ENCODE measurements around the gene DPP6. TPM values are rescaled to one million over a fixed set of nuclear protein-coding genes. Genes with fewer than 3 reads are reported as not detected.

The DPP6 gene
- total RNA-seq, 1 experiment from 2014 or later: not detected

DNA sequence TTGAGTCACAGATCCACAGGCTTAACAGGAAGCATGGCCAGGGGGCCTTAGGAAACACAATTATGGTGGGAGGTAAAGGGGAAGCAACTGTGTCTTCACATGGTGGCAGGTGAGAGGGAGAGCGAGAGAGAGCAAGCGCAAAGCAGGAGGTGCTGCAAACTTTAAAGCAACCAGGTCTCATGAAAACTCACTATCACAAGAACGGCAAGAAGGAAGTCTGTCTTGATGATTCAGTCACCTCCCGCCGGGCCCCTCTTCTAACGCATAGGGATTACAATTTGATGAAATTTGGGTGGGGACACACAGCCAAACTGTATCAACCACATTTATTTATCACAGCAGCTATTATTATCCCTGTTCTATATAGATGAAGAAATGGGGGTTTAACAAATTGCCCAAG, 201.6 kb downstream of the DPP6 start:
- intact Hi-C loops (cut with micrococcal nuclease; ENCODE audit: unreplicated experiment): no loop called here
- no peaks in the 10 kb centered on the region for H3K4me1 ChIP-seq (ENCODE audit: control insufficient read depth, insufficient read depth, low read length)
- no TSS peak for BruUV-seq (replicated peaks)
- no peaks in the 10 kb centered on the region for H3K27me3 ChIP-seq (ENCODE audit: control insufficient read depth, insufficient read depth, low read length)
- DNase-seq (ENCODE audit: low read depth, low spot score): no peak
- no peaks in the 10 kb centered on the region for H3K36me3 ChIP-seq (ENCODE audit: control insufficient read depth, insufficient read depth, low read length)
- in situ Hi-C loops (cut with HindIII; ENCODE audit: low pct_unique_long_range_greater_than_20kb, low sequenced_read_pairs): no loop called here
- CTCF ChIA-PET: no interaction called here
- no peak overlapping the region for H3K4me3 ChIP-seq (ENCODE audit: low read depth in 2 of 2, low read length in 2 of 2)
- no peak for TF ChIP-seq SIN3A (IDR thresholded peaks at IDR 0.05; ENCODE audit: borderline replicate concordance, insufficient read depth, low read depth, low read length)
- no peak for TF ChIP-seq CTCF (IDR thresholded peaks at IDR 0.05)
- TF ChIP-seq POLR2AphosphoS5 (IDR thresholded peaks at IDR 0.05; ENCODE audit: low read depth, low read length): no peak
- TF ChIP-seq TCF7L2 (IDR thresholded peaks at IDR 0.05; ENCODE audit: low read depth, low read length): no peak
- TF ChIP-seq, protein P1, sequence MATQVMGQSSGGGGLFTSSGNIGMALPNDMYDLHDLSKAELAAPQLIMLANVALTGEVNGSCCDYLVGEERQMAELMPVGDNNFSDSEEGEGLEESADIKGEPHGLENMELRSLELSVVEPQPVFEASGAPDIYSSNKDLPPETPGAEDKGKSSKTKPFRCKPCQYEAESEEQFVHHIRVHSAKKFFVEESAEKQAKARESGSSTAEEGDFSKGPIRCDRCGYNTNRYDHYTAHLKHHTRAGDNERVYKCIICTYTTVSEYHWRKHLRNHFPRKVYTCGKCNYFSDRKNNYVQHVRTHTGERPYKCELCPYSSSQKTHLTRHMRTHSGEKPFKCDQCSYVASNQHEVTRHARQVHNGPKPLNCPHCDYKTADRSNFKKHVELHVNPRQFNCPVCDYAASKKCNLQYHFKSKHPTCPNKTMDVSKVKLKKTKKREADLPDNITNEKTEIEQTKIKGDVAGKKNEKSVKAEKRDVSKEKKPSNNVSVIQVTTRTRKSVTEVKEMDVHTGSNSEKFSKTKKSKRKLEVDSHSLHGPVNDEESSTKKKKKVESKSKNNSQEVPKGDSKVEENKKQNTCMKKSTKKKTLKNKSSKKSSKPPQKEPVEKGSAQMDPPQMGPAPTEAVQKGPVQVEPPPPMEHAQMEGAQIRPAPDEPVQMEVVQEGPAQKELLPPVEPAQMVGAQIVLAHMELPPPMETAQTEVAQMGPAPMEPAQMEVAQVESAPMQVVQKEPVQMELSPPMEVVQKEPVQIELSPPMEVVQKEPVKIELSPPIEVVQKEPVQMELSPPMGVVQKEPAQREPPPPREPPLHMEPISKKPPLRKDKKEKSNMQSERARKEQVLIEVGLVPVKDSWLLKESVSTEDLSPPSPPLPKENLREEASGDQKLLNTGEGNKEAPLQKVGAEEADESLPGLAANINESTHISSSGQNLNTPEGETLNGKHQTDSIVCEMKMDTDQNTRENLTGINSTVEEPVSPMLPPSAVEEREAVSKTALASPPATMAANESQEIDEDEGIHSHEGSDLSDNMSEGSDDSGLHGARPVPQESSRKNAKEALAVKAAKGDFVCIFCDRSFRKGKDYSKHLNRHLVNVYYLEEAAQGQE (IDR thresholded peaks at IDR 0.05; ENCODE audit: insufficient read depth in 1 of 2, low read depth in 2 of 2, low read length in 1 of 2): no peak
- no peaks in the 10 kb centered on the region for H3K9me3 ChIP-seq (ENCODE audit: control insufficient read depth, insufficient read depth, low read depth, low read length)
- POLR2A ChIA-PET: no interaction called here
- H3K27ac ChIP-seq (ENCODE audit: low read length): no peak overlapping the region
- no peak for ATAC-seq

DNA sequence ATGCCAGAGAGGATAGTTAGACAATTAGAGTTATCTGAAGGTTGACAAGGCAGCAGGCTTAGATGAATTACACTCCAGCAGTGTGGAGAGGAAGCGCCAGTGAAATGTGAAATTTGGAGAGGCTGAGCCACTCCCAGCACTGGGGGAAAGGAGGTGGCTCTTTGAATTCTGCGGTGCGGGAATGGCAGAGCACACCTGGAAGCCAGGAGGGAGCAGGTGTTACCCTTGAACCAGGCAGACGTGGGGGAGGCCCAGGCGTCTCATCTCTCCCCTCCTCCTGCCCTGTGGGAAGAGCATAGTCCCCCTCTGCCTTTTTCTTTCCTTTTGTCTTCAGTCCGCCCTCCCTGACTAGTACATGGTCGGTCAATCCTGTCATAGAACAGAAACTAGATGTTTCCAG, 203.1 kb downstream of the DPP6 start:
- H3K27me3 ChIP-seq (ENCODE audit: control insufficient read depth, insufficient read depth, low read length): no peaks in the 10 kb centered on the region
- H3K36me3 ChIP-seq (ENCODE audit: control insufficient read depth, insufficient read depth, low read length): no peaks in the 10 kb centered on the region
- in situ Hi-C loops (cut with HindIII; ENCODE audit: low pct_unique_long_range_greater_than_20kb, low sequenced_read_pairs) (no loop called here), intact Hi-C loops (cut with micrococcal nuclease; ENCODE audit: unreplicated experiment) (no loop called here)
- H3K27ac ChIP-seq (ENCODE audit: low read length): no peak overlapping the region
- ChIA-PET CTCF (no interaction called here), POLR2A (no interaction called here)
- H3K4me1 ChIP-seq (ENCODE audit: control insufficient read depth, insufficient read depth, low read length): no peaks in the 10 kb centered on the region
- no peak for DNase-seq (ENCODE audit: low read depth, low spot score)
- BruUV-seq (replicated peaks): no TSS peak
- H3K4me3 ChIP-seq (ENCODE audit: low read depth in 2 of 2, low read length in 2 of 2): no peak overlapping the region
- TF ChIP-seq CTCF (IDR thresholded peaks at IDR 0.05) (no peak), POLR2AphosphoS5 (IDR thresholded peaks at IDR 0.05; ENCODE audit: low read depth, low read length) (no peak), SIN3A (IDR thresholded peaks at IDR 0.05; ENCODE audit: borderline replicate concordance, insufficient read depth, low read depth, low read length) (no peak), TCF7L2 (IDR thresholded peaks at IDR 0.05; ENCODE audit: low read depth, low read length) (no peak)
- TF ChIP-seq, protein P1 (IDR thresholded peaks at IDR 0.05; ENCODE audit: insufficient read depth in 1 of 2, low read depth in 2 of 2, low read length in 1 of 2): no peak
- no peaks in the 10 kb centered on the region for H3K9me3 ChIP-seq (ENCODE audit: control insufficient read depth, insufficient read depth, low read depth, low read length)
- no peak for ATAC-seq

All from Panc1 (cell line).